Stimulated activated CD8-positive, alpha-beta memory T cell treated with anti-CD3 and anti-CD28 coated beads, Interleukin-12 subunit alpha, Interleukin-12 subunit beta, amount 100 ng/mL, for 4 hours (primary cell): Measurements from ENCODE around the gene TBXAS1.
"Not testable (repeated sequence)": the region's sequence is repeated elsewhere in the genome, so short reads cannot be mapped to it uniquely, and the experiment has no call there.

ENCODE experiments used
- DNase-seq: peaks from one replicate; pipeline ENCODE4 v3.0.0-alpha.2; 2020; ENCODE audit warnings: low read depth

The TBXAS1 gene

DNA sequence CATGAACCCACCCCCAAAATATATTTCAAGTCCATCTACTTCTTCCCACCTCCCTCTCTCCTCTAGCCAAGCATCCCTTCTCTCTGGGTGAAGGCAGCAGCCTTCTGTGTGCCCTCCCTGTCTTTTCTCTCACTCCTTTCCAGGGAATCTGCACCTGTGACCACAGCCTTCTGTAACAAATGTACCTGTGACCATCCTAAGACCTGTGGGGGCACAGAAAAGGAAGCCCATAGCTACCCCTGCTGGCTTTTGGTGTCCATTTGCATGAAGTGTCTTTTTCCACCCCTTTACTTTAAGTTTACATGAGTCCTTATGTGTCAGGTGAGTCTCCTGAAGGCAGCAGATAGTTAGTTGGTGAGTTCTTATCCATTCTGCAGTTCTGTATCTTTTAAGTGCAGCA is 2.0 kb upstream of the TBXAS1 start:
- DNase-seq = no peak

- DNase-seq = no peak
Measured at GRCh38 chr7:139828446-139828845, 618 bp upstream of the TBXAS1 start.

DNA sequence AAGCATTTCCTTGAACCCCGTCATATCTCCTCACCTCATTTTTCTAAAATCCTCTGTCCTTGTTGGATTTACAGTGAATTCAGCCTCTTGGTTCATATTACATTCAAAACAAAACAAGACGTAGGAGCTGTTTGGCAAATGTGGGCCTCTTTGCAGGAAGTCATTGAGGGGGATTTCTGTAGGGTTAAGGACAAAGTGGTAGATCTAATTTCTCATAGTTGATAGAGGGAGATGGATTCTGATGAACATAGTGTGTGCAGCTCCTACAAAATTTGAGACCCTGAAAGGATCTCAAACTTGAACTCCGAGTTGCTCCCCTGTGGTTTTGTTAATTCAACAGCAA is 682 bp downstream of the TBXAS1 start:
- no peak for DNase-seq

DNA sequence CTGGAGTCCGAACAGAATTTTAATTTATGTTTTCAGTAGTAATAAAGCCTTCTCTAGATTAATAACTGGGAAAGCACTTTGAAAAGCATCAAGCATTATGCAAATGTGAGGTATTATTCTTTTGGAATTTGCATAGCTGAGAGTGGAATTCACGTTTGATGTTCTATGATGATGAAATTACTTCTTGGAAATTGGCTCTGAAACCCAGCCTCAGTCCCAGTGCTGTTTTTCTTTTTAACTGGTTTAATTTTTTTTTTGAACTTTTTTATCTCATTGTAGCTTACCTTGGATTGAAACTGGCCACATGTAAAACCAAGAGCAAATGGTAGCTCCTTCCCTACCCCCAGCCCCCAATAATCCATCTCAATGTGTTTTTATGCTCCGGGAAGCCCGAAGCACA is 1.2 kb downstream of the TBXAS1 start:
- DNase-seq = no peak

- DNase-seq = no peak
Measured at GRCh38 chr7:139830782-139831501, 1.9 kb downstream of the TBXAS1 start.

- DNase-seq = not testable (repeated sequence)
Measured at GRCh38 chr7:139835848-139836247, 6.8 kb downstream of the TBXAS1 start.

- not testable (repeated sequence) for DNase-seq
Measured at GRCh38 chr7:139837291-139837690, 8.2 kb downstream of the TBXAS1 start.

DNA sequence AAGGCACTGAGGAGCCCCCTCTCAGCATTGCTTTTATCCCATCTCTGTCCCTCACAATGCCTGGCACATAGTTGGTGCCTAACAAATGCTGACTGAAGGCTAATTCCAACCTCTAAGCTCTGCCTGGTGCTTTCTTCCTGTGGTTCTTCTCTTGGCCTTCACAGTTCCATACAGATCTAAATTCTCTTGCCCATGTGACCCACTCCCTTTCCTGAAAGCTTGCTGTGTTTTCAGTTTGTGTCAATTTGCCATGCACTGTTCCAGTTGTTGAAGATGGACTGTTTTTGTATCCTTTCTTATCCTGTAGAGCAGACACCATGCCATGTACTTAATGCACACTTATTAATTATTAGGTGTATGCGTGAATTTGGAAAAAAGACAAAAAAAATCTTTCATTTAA is 9.2 kb downstream of the TBXAS1 start:
- DNase-seq = no peak

GRCh38 chr7:139838876-139839275 is 9.8 kb downstream of the TBXAS1 start:
- DNase-seq = no peak

GRCh38 chr7:139840776-139841175 is 11.7 kb downstream of the TBXAS1 start:
- no peak for DNase-seq

- DNase-seq = no peak
Measured at GRCh38 chr7:139842401-139843210, 13.5 kb downstream of the TBXAS1 start.

DNA sequence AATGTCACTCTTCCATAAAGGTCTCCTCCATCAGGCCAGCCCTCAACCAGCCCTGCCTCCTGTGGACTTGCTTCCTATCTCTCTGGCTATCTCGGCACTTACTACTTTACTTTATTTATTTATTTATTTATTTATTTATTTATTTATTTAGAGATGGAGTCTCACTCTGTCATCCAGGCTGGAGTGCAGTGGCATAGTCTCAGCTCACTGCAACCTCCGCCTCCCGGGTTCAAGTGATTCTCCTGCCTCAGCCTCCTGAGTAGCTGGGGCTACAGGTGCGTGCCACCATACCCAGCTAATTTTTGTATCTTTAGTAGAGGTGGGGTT is 14.1 kb downstream of the TBXAS1 start:
- DNase-seq = not testable (repeated sequence)

GRCh38 chr7:139844779-139845442 is 15.8 kb downstream of the TBXAS1 start:
- no peak for DNase-seq

GRCh38 chr7:139845443-139845805 is 16.4 kb downstream of the TBXAS1 start:
- no peak for DNase-seq

GRCh38 chr7:139846297-139846696 is 17.2 kb downstream of the TBXAS1 start:
- no peak for DNase-seq

GRCh38 chr7:139848274-139848673 is 19.2 kb downstream of the TBXAS1 start:
- no peak for DNase-seq

DNA sequence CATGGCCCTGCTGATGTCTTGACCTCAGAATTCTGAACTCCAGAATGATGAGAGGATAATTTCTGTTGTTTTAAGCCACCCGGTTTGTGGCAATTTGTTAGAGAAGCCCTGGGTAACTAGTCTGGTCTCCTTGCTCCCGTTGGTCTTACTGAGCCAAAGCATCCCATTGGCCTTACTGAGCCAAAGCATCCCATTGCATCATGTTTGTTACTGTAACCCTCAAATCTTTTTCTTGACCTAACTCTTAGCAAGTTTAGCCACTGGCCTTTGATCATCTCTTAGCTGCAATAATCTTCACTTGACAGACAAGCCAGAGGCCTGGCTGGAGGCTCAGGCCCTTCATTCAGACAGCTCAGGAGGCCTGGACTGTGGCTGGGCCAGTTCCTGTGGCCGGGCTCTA is 21.8 kb downstream of the TBXAS1 start:
- DNase-seq = no peak

GRCh38 chr7:139851770-139852481 is 22.9 kb downstream of the TBXAS1 start:
- no peak for DNase-seq

DNA sequence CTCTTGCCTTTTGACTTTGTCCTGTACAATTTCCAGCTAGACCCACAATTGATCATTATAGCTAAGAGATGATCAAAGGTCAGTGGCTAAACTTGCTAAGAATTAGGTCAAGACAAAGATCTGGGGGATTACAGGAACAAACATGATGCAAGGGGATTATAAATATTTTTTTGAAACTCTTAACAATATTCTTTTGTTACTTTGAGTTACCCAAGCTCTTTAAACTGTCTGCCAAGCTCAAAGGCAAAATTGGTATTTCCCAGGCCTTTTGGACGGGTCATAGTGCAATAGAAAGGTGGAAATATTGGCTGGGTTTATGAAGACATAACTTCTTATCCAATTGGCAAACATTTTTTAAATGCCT is 23.4 kb downstream of the TBXAS1 start:
- DNase-seq = no peak

- DNase-seq = no peak
Measured at GRCh38 chr7:139853506-139854123, 24.6 kb downstream of the TBXAS1 start.

- DNase-seq = no peak
Measured at GRCh38 chr7:139854124-139854511, 25.1 kb downstream of the TBXAS1 start.

DNA sequence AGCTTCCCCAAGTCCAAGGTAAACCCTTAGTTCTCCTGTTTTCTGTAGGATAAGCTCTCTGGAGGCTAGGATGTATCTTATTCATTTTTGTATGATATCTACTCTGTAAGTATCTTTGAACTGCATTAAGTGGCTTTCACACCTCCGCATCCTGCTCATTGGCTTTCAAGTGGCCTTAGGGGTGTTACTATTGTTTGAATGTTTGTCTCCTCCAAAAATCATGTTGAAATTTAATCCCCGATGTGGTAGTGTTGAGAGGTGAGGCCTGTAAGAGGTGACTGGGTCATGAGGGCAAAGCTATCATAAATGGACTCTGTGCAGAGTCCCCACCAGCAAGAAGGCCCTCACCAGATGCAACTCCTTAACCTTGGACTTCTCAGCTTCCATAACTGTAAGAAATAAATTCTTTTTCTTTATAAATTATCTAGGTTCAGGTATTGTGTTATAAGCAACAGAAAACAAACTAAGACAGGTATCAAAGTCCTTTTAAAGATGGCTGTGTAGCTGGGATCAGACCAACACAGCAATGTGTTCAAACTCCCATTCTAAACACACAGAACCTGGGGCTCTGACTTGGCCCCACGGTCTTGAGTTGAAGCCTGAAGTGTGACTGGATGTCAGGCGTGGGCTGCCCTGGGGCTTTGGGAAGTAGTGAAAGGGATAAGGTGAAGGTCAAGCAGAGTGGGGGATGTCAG is 25.9 kb downstream of the TBXAS1 start:
- no peak for DNase-seq
